ENCODE data around the gene C3orf52.

The C3orf52 gene

DNA sequence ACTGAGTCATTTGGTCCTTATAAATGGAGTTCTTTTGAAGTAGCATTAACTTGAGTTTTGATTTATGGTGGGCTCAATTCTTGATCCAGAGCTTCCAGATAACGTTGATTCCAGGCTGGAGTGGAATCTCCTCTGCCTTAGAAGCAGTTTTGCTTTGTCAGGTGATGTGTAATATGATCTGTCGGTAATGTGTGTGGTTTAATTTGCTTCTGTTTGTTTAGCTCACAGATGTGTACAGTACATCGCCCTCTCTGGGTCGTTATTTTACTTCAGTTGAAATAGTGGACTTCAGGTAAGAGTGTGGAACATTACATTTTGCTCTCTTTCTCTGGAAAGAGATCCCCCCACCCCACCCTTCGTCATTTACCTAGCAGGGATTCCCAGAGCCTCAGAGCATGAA lies 23.1 kb downstream of the C3orf52 start:
- H3K4me1 ChIP-seq (ENCODE audit: insufficient read depth, low read length, severe bottlenecking), result peaks cover 55% of the 10 kb centered on the region
- no peaks in the 10 kb centered on the region for H3K27me3 ChIP-seq (ENCODE audit: insufficient read depth, low read length)
- H3K4me3 ChIP-seq (ENCODE audit: low read depth, low read length, poor library complexity, severe bottlenecking), result no peak overlapping the region
- H3K9me3 ChIP-seq (ENCODE audit: low read length), result no peaks in the 10 kb centered on the region
- H3K4me2 ChIP-seq (ENCODE audit: low read length), result peak overlapping the region; percentile 31
- no peaks in the 10 kb centered on the region for H3K9me2 ChIP-seq (ENCODE audit: low read depth, low read length)
- H3K9ac ChIP-seq (ENCODE audit: low read length), result peak overlapping the region; percentile 50
- H4K20me1 ChIP-seq (ENCODE audit: insufficient read depth, low read length), result no peaks in the 10 kb centered on the region
- peak overlapping the region; percentile 79 for H3K27ac ChIP-seq (ENCODE audit: low read depth, low read length, poor library complexity, severe bottlenecking)
- no peak for TF ChIP-seq EZH2 (IDR thresholded peaks at IDR 0.05; ENCODE audit: borderline replicate concordance, low read length)
- TF ChIP-seq, protein P1, sequence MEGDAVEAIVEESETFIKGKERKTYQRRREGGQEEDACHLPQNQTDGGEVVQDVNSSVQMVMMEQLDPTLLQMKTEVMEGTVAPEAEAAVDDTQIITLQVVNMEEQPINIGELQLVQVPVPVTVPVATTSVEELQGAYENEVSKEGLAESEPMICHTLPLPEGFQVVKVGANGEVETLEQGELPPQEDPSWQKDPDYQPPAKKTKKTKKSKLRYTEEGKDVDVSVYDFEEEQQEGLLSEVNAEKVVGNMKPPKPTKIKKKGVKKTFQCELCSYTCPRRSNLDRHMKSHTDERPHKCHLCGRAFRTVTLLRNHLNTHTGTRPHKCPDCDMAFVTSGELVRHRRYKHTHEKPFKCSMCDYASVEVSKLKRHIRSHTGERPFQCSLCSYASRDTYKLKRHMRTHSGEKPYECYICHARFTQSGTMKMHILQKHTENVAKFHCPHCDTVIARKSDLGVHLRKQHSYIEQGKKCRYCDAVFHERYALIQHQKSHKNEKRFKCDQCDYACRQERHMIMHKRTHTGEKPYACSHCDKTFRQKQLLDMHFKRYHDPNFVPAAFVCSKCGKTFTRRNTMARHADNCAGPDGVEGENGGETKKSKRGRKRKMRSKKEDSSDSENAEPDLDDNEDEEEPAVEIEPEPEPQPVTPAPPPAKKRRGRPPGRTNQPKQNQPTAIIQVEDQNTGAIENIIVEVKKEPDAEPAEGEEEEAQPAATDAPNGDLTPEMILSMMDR (IDR thresholded peaks at IDR 0.05; ENCODE audit: low read length), result no peak
- no peaks in the 10 kb centered on the region for H3K36me3 ChIP-seq (ENCODE audit: insufficient read depth, low read length)
- no peaks in the 10 kb centered on the region for H3F3A ChIP-seq (ENCODE audit: insufficient read depth, low read length)
- H3K79me2 ChIP-seq (ENCODE audit: insufficient read depth, low read length), result no peaks in the 10 kb centered on the region
- H2AFZ ChIP-seq (ENCODE audit: low read length), result no peak overlapping the region

GRCh38 chr3:112111785-112112402 lies 25.7 kb downstream of the C3orf52 start:
- Histone ChIP-seq H2AFZ (ENCODE audit: low read length) (no peak overlapping the region), H3K79me2 (ENCODE audit: insufficient read depth, low read length) (no peaks in the 10 kb centered on the region), H3K9ac (ENCODE audit: low read length) (peak overlapping the region; percentile 45; the same call in 1 of the 2 replicates), H3K9me2 (ENCODE audit: low read depth, low read length) (no peaks in the 10 kb centered on the region), H3K36me3 (ENCODE audit: insufficient read depth, low read length) (no peaks in the 10 kb centered on the region), H3F3A (ENCODE audit: insufficient read depth, low read length) (peaks cover 4% of the 10 kb centered on the region; the same call in 1 of the 2 replicates), H3K4me3 (ENCODE audit: low read depth, low read length, poor library complexity, severe bottlenecking) (no peak overlapping the region), H3K4me1 (ENCODE audit: insufficient read depth, low read length, severe bottlenecking) (peaks cover 72% of the 10 kb centered on the region), H3K27ac (ENCODE audit: low read depth, low read length, poor library complexity, severe bottlenecking) (peak overlapping the region; percentile 99), H3K4me2 (ENCODE audit: low read length) (peak overlapping the region; percentile 34; the same call in 1 of the 2 replicates), H3K27me3 (ENCODE audit: insufficient read depth, low read length) (no peaks in the 10 kb centered on the region), H3K9me3 (ENCODE audit: low read length) (no peaks in the 10 kb centered on the region), H4K20me1 (ENCODE audit: insufficient read depth, low read length) (no peaks in the 10 kb centered on the region)
- TF ChIP-seq EZH2 (IDR thresholded peaks at IDR 0.05; ENCODE audit: borderline replicate concordance, low read length), result no peak
- TF ChIP-seq, protein P1 (IDR thresholded peaks at IDR 0.05; ENCODE audit: low read length), result peak; percentile 93

DNA sequence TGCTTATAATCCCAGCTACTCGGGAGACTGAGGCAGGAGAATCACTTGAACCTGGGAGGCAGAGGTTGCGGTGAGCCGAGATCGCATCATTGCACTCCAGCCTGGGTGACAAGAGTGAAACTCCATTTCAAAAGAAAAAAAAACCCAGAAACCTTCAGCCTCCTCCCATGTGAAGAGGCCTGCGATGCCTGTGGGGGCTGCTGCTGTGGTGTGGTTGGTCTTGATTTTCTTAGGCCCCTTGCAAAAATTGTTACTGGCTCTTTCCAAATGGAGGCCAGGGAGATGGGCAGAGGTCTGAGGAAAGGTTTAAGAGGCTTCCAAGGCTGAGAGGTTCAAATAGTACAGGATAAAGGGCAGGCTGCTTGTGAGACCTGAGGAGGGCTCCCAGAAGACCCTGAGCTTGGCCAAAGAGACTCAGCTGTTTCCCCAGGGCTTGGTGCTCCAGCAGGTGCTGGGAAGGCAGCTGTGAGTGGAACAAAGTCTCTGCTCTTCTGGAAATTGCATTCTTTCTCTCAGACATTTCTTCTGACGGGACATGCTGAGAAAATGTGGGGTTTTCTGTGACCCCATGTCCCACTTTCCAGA lies 28.5 kb downstream of the C3orf52 start:
- Histone ChIP-seq H3F3A (ENCODE audit: insufficient read depth, low read length) (peaks cover 10% of the 10 kb centered on the region; the same call in 1 of the 2 replicates), H2AFZ (ENCODE audit: low read length) (no peak overlapping the region), H4K20me1 (ENCODE audit: insufficient read depth, low read length) (no peaks in the 10 kb centered on the region), H3K4me3 (ENCODE audit: low read depth, low read length, poor library complexity, severe bottlenecking) (peak overlapping the region; percentile 20), H3K79me2 (ENCODE audit: insufficient read depth, low read length) (no peaks in the 10 kb centered on the region), H3K27ac (ENCODE audit: low read depth, low read length, poor library complexity, severe bottlenecking) (peak overlapping the region; percentile 99), H3K36me3 (ENCODE audit: insufficient read depth, low read length) (peaks cover 4% of the 10 kb centered on the region; the same call in 1 of the 2 replicates), H3K9ac (ENCODE audit: low read length) (peak overlapping the region; percentile 73), H3K9me2 (ENCODE audit: low read depth, low read length) (no peaks in the 10 kb centered on the region), H3K4me1 (ENCODE audit: insufficient read depth, low read length, severe bottlenecking) (peaks cover 86% of the 10 kb centered on the region), H3K27me3 (ENCODE audit: insufficient read depth, low read length) (no peaks in the 10 kb centered on the region), H3K9me3 (ENCODE audit: low read length) (no peaks in the 10 kb centered on the region), H3K4me2 (ENCODE audit: low read length) (peak overlapping the region; percentile 50)
- TF ChIP-seq, protein P1 (IDR thresholded peaks at IDR 0.05; ENCODE audit: low read length), result no peak
- no peak for TF ChIP-seq EZH2 (IDR thresholded peaks at IDR 0.05; ENCODE audit: borderline replicate concordance, low read length)

Data from OCI-LY1 (cell line).